GM19025 (cell line): ENCODE data around the gene SOX15.
"Not testable (repeated sequence)": the region's sequence is repeated elsewhere in the genome, so short reads cannot be mapped to it uniquely, and the experiment has no call there.

Source experiments
- ATAC-seq: cut with Tn5 transposase; IDR thresholded peaks from one replicate; pipeline ENCODE4 v1.9.1; 2021; ENCODE audit warnings: mild to moderate bottlenecking, low read depth, moderate library complexity; ENCODE audit not compliant: unreplicated experiment

The SOX15 gene

GRCh38 chr17:7589891-7590691 lies at the start of gene SOX15:
Gene SOX15 (minus strand): TSS chr17:7590094. CDS start chr17:7589676, 418 bp downstream.
- no peak for ATAC-seq

DNA sequence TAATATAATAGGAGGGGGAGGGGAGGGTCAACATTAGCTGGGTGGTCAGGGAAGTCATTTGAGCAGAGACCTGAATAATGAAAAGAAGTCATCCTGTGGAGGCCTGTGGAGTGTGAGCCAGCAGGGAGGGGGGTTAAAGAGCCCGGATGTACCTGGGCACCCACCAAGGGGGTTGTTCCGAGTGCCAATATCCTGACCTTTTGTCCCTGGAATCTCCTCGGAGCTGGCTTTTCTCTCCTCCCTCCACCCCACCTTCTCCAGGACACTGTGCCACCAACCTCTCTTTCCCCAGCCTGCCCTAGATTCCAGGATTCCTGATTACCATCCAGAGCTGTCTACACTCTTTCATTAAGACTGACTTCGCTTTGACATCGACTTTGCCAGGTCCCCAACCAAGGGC lies 46.3 kb upstream of the SOX15 start:
- no peak for ATAC-seq

DNA sequence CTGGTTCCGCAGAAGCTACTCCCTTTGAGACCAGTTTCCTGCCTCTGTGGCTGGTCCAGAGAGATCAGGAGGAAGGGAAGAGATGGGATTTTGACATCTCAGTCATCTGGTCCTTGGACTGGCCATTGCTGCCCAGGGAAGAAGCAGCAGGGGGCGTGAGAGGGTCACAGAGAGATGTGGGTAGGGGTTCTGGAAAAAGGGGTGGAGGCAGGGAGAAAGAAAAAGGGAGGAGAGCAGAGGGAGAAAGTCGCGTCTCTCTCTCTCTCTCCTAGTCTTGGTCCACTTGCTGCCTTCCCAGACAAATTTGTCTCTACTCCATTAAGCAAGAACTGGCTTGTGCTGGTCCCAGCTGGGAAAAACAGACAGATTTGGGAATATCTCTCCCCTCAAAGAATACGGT lies 44.5 kb upstream of the SOX15 start:
- ATAC-seq, result no peak

DNA sequence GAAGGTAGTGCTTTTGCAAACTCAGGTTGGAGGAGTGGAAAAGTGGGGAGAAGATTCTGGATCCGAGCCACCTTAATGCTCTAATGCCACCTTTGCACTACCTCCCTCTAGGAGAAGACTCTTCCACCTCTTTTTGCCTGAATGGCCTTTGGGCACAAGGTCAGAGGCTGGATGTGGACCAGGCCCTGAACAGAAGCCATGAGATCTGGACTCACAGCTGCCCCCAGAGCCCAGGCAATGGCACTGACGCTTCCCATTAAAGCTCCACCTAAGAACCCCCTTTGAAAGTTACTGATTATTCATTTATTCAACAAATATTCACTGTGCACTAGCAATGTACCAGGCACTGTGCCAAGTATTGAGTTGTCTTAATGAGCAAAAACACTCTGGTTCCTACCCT lies 43.2 kb upstream of the SOX15 start:
- no peak for ATAC-seq

GRCh38 chr17:7632492-7632894 lies 42.6 kb upstream of the SOX15 start:
- ATAC-seq, result no peak

DNA sequence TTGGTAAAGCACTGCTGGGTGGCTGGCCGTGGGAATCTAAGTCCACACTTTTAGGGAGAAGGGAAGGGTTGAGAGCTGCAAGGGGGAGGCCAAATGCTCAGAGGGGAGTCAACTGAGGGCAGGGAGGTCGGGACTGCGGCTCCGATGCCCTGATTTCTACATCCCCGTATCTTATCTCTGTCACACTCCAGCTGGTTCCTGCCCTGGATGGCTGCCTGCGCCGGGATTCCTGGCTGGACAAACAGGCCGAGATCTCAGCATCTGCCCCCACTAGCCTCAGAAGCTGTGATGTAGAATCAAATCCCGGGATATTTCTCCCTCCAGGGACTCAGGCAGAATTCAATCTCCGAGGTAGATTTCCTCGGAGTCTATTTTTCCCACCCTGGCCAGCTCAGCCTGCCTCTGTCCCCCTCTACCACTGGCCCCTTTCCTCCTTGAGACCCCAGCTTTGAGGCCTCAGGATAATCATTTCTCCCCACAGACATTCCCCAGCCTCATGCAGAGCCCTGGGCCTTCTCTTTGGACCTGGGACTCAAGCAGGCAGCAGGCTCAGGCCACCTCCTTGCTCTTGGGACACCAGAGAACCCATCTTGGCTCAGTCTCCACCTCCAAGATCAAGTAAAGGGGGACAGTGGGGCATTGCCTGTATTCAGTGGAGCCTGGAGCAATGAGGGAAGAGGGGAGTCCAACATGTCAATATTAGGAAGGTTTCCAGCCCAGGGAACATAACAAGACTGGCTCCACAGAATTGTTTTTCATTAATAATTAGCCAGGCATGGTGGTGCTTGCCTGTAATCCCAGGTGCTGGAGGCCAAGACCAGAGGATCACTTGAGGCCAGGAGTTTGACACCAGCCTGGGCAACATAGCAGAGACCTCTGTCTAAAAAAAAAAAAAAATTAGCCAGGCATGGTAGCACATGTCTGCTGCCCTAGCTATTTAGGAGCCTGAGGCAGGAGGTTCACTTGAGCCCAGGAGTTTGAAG lies 41.8 kb upstream of the SOX15 start:
- ATAC-seq, result no peak

GRCh38 chr17:7629939-7630571 lies 40.2 kb upstream of the SOX15 start, which contains the start of gene SHBG:
Gene SHBG (plus strand): TSS chr17:7630135. CDS start chr17:7630173, 38 bp downstream.
- no peak for ATAC-seq

- peak; percentile 85 for ATAC-seq
Measured at GRCh38 chr17:7627250-7628121, 37.6 kb upstream of the SOX15 start, which contains the start of gene SAT2. Gene SAT2 (minus strand): TSS chr17:7627821. CDS start chr17:7627635, 186 bp downstream.

GRCh38 chr17:7626956-7627249 lies 37.0 kb upstream of the SOX15 start:
- no peak for ATAC-seq

GRCh38 chr17:7626307-7626706 lies 36.4 kb upstream of the SOX15 start:
- no peak for ATAC-seq

DNA sequence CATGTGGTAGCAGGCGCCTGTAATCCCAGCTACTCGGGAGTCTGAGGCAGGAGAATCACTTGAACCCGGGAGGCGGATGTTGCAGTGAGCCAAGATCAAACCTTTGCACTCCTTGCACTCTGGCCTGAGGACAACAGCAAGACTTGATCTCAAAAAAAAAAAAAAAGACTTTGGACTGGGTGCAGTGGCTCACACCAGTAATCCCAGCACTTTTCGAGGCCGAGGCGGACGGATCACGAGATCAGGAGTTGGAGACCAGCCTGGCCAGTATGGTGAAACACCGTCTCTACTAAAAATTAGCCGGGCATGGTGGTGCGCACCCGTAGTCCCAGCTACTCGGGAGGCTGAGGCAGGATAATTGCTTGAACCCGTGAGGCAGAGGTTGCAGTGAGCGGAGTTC lies 35.9 kb upstream of the SOX15 start:
- not testable (repeated sequence) for ATAC-seq

DNA sequence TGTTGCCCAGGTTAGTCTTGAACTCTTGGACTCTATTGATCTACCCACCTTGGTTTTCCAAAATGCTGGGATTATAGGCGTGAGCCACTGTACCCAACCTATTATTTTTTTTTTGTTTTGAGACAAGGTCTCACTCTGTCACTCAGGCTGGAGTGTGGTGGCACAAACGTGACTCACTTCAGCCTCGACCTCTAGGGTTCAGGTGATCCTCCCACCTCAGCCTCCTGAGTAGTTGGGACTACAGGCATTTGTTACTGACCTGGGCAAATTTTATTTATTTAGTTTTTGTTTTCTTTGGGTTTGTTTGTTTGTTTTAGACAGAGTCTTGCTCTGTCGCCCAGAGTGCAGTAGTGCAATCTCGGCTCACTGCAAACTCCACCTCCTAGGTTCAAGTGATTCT lies 33.8 kb upstream of the SOX15 start:
- ATAC-seq, result no peak

- ATAC-seq, result no peak
Measured at GRCh38 chr17:7620835-7621234, 30.9 kb upstream of the SOX15 start.

GRCh38 chr17:7618608-7619007 lies 28.7 kb upstream of the SOX15 start:
- no peak for ATAC-seq

- ATAC-seq, result no peak
Measured at GRCh38 chr17:7615265-7615747, 25.4 kb upstream of the SOX15 start.

- peak; percentile 83 for ATAC-seq
Measured at GRCh38 chr17:7614425-7615264, 24.8 kb upstream of the SOX15 start, which contains the start of gene FXR2. Gene FXR2 (minus strand): TSS chr17:7614897. CDS start chr17:7614532, 365 bp downstream.

GRCh38 chr17:7613769-7614424 lies 24.0 kb upstream of the SOX15 start:
- ATAC-seq, result no peak

- no peak for ATAC-seq
Measured at GRCh38 chr17:7612294-7612640, 22.4 kb upstream of the SOX15 start.
